ENCODE data around the gene DPYSL4.

DPYSL4 gene

GRCh38 chr10:132163826-132164515 lies 22.8 kb upstream of the DPYSL4 start:
- no peak for DNase-seq (ENCODE audit: low read depth)

DNA sequence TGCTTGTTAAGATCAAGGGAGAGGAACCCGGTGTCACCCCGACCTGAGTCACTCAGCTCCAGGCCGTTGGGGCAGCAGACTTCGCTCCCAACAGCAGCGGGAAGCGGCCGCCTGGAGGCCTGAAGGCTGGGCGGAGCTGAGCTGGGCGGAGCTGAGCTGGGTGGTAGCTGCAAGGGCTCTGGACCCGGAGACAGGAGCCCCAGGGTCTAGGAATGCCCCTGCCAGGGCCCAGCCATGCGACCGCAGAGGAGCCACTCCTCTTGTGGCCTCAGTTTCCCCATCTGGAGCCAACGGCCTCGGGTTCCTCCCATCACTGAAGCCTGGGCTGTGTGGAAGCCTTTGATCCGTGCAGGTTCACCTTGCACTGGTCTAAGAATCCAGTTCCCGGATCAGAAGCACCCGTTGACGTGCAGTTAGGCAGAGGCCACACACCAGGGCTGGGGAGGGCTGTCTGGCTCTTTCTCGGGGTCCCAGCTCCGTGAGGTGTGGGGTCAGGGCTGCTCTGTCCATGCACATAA lies 21.9 kb upstream of the DPYSL4 start:
- DNase-seq (ENCODE audit: low read depth), result no peak

GRCh38 chr10:132165416-132165980 lies 21.2 kb upstream of the DPYSL4 start:
- no peak for DNase-seq (ENCODE audit: low read depth)

DNA sequence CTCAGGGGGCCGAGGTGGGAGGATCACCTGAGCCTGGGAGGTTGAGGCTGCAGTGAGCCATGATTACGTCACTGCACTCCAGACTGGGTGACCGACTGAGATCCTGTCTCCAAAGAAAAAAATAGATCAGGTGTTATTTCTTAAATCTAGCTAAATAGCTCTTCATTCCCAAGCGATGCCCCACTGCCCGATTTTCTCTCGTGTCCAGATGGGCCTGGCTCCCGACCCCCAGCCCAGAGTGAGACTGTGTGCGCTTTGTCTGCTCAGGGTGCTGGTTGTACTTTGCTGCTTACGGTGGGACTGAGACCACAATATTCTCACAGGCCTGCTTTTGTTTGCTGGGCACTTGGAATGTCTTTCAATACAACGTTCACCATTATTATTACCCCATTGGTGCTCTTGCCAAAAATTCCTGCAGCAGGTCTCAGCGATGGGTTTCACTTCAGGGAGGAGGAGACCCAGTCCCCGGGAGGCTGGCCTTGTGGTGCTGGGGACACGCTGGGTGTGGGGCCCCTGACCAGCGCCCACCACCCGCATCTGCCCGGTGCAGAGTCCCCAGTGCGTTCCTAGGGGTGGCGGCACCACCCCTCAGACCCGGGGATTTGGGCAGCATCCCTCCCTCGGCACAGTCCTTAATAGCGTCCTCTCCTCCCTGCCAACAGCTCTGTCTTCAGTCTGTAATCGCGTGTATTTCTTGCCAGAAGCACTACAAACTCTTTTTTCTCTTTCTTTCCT lies 20.4 kb upstream of the DPYSL4 start:
- no peak for DNase-seq (ENCODE audit: low read depth)

- DNase-seq (ENCODE audit: low read depth), result no peak
These were observed 19.6 kb upstream of the DPYSL4 start for GRCh38 chr10:132167041-132167674.

DNA sequence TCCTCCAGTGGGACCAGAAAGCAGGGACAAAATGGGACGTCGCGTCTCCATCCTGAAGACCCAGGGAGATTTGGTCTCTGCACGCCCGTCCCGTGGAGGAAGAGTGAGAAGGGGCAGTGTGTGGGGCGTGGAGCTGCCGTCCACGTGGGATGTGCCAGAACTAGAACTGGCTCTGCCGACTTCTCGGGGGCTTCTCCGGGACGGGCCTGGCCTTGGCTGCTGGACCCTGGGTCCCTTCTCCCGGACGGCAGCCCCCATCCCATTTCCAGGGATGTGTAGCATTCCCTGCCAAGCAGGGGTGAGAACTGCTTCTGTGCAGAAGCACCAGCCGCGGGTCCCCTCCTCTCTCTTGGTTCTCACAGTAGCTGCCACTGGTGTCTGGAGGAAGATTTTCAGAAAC lies 18.8 kb upstream of the DPYSL4 start:
- DNase-seq (ENCODE audit: low read depth), result no peak

DNA sequence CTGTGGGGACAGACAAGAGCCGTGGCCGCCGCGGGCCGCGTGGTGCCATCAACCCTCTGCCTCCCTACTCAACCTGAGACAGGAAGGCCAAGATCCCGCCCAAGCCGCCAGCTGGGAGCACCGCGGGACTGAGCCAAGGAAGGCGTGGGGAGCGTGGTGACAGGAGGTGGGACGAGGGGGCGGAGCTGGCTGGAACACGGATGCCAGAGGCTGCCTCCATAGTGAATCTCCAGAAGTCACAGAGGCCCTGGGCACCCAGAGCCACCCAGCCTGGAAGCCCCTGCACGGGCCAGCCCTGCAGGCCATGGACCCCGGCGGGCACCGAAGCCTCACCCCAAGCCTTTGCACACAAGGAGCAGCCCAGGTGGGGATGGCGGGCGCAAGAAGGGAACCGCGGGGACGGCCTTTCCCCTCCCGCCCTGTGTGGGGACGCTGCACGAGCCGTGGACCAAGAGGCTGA lies 18.1 kb upstream of the DPYSL4 start:
- DNase-seq (ENCODE audit: low read depth), result no peak

DNA sequence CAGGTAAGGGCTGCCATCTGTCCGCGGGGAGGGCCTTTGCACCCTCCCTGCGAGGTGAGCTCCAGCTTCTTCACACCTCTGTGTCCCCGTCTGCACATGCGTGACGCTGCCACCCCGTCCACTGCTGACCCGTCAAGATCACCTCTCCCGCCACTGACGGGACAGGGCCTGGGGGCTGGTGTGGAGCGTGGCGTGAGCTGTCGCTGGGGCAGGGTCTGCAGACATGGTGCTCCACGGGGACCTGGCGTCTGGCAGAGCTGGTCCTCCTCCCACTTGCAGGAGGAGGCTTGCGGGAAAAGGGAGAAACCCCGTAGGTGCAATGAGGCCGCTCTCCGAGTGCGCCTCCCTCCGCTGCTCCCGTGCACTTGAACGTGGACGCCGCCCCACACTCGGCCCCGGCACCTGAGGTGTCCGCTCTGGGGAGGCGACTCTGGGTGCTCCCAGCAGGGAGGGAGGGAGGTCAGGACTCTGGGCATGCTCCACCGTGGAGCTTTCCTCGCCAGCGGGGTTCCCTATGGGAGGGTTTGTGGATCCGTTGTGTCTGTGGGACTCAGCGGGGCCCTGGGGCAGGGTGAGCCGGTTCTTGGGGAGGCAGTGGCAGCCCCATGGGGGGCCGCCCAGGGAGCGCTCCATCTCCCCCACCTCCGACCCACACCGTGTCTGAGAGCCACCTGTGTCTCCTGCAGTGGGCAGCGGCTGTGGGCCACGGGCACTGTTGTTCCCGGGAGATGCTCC lies 17.6 kb upstream of the DPYSL4 start:
- no peak for DNase-seq (ENCODE audit: low read depth)

- DNase-seq (ENCODE audit: low read depth), result no peak
These were observed 16.8 kb upstream of the DPYSL4 start for GRCh38 chr10:132169766-132170560.

DNA sequence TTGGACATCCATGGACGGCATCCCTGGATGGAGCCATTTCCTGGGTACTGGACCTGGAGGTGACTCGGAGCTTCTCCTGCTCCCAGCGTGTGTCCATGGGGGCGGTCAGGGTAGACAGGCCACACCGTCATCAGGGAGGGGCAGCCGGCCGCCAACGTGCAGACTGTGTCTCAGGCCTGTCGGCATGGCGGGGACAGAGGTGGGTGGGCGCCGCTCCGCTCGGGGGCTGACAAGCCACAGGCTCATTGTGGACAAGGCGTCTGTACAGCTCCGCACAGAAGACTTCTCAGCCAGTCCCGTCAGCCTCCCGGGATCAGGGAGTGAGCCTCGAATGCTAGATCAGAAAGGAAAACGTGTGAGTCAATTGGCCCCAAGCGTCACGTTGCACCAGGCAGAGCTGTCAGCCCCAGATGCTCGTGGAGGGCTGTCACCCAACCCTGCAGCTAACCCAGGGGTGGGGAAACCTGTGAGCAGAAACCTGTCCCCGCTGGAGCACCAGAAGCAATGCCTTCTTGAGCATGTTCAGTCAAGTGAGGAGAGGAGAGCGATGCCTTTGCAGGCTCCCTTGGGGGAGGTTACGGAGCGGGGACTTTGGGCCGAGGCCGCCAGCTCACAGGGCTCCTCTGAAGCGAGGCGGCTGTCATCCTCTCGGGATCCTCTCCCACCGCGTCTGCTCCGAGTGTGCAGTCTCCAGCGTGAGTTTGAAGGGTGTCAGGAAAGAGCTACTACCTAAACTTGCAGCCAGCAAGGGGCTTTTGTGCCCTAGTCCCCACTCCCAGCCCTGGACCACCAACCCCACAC lies 16.0 kb upstream of the DPYSL4 start:
- DNase-seq (ENCODE audit: low read depth), result no peak

DNA sequence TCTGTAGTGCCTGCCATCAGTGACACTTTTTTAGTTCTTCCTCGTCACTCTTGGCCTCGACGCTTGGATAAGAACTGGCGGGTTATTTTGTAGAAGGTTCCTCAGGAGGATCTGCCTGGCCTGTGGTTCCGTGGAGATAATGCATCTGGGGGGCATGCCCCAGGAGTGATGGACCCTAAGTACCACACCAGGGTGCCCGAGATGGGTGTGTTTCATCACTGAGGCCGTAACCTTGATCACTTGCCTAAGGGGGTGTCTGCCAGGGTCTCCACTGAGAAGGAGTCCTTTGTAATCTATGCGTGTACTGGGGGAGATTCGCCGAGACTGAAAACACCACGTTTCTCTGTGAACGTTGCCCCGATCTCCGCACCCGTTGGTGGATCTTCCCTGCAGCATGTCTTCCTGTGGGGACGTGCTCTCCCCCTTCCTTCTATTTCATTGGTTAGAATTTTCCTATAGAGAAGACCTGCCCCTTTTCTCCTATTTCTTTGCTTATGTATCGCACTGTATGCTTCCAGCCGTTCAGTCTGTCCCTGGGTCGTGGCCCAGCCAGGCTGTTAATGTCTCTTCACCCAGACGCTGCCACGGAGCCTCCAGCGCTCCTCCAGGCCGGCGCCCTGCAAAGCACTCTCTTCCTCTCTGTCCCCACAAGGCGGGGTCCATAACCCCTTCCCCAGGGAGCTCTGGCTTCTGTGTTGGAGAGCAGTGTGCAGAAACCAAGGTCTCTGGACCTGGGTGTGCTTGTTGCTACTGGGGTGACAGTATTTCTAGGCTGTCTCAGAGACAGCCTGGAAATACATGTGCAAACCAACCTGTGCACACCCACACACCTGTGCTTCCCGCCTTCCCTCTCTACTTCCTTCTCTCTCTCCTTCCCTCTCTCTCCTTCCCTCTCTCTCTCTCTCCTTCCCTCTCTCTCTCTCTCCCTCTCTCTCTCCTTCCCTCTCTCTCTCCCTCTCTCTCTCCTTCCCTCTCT lies 14.4 kb upstream of the DPYSL4 start:
- no peak for DNase-seq (ENCODE audit: low read depth)

DNA sequence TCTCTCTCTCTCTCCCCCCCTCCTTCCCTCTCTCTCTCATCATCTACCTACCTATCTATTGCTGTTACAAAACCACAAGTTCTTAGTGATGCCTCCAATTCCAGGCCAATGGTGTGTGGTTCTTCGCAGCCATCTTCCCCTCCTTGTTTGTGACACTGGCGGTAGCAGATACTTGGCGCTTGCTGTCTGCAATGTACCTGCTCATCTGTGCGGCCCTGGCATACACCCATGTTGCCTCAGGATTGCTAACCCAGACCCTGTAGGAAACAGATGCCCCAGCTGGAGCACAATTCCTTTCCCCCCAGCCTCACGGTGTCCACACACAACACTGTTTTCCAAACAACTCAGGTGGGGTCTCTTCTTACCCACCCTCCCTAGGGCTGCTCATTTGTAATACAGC lies 13.6 kb upstream of the DPYSL4 start:
- no peak for DNase-seq (ENCODE audit: low read depth)

DNA sequence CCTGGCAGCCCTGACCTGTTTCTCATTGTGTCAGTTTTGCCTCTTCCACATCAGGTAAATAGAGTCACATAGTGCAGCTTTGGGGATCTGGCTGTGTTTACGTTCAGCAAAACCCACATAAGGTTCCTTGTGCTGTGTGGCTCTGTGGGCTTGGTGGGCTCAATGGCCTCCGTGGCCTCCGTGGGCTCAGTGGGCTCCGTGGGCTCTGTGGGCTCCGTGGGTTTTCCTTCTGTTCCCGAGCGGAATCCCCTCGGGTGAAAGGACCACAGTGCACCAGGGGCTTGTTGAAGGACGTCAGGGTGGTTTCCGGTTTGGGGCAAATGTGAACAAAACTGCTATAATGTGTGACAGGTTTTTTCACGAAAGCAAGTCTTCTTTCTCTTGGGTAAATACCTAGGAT lies 12.5 kb upstream of the DPYSL4 start:
- no peak for DNase-seq (ENCODE audit: low read depth)

DNA sequence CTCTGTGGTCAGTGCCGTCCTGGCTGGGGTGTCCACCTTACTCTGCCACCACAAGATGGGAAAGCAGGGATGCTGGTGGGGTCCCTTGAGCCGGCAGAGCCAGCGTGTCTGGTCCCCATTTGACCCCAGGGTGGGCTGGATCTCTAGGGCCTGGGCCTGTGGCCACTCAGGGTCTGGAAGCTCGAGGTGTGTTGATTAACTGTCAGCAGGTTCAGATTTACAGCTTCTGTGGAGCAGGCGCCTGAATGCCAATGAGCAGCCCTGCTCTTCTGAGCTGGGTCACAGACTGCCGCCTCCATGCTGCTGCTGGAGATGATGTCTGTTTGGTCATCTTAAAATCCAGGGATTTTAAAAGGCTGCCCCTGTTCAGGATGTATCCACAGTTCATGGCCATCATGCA lies 11.3 kb upstream of the DPYSL4 start:
- DNase-seq (ENCODE audit: low read depth), result no peak

DNA sequence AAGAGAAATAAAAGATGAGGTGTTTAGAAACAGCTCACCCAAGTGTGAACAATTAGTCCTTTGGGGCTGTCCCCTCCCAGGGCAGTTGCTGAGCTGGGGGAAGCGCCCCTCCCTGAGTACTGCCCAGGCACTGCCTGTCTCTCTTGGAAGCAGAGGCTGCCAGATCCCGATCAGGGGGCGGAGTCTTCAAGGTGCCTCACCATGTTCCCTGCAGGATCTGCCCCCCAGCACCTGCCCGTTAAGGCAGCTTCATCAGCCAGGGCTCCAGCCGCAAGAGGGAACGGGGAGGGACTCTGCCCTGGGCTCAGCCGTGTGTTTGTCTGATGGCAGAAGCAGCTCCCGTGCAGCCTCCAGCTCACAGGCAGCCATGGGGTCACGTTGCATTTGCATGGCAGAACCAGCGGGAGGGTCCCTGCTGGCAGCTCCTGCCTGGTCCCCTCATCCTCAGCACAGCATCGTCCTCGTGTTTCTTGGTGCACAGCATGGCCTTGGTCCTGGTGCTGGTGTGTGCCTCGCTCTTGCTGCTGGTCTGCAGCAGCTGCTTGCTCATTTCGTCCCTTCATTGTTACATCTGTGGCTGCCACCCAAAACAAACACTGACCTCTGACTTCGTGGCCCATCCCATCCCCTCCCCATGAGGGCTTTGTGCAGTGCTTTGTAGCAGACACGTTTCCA lies 10.7 kb upstream of the DPYSL4 start:
- no peak for DNase-seq (ENCODE audit: low read depth)

GRCh38 chr10:132176623-132177500 lies 9.9 kb upstream of the DPYSL4 start:
- DNase-seq (ENCODE audit: low read depth), result no peak

DNA sequence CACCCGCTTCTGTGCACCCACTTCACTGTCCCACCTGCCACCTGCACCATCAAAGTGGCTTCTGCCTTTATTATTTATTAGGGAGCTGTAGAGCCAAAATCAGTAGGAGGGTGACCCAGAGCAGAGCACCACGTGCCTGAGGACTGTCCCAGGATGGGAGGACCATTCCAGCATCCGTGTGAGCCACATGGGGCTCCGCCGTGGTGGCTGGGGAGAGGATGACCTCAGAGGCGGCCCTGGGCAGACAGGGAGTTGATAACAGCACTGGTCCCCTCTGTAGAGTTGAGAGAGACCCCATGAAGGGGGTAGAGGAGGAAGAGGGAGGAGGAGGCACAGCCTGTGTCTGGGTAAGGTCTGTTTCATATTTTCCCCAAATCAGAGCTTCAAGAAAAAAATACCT lies 8.7 kb upstream of the DPYSL4 start:
- DNase-seq (ENCODE audit: low read depth), result no peak

Measured in stimulated activated CD8-positive, alpha-beta memory T cell treated with anti-CD3 and anti-CD28 coated beads, Interleukin-7, amount 100 ng/mL, for 24 hours (primary cell).